Keratinocyte (primary cell): Measurements from ENCODE around the gene PDZD2.

Experiments used
- CTCF ChIP-seq, 3 experiments: IDR thresholded peaks in 1 of 3; conservative IDR thresholded peaks in 1 of 3; optimal IDR thresholded peaks in 1 of 3; 2 replicates in 2 of 3; 3 replicates in 1 of 3; pipeline versions ENCODE3 to v1.5.1; 2011; ENCODE audit warnings: low read length in 3 of 3, mild to moderate bottlenecking in 3 of 3, moderate library complexity in 2 of 3, control low read depth in 1 of 3, inconsistent platforms in 1 of 3; ENCODE audit not compliant: insufficient read depth in 2 of 3; ENCODE audit errors: extremely low read depth in 1 of 3
- EZH2 ChIP-seq: IDR thresholded peaks from one replicate; pipeline ENCODE4 v1.6.1; 2012; ENCODE audit warnings: inconsistent platforms, mild to moderate bottlenecking, low read length, moderate library complexity

GRCh38 chr5:31937226-31937625 is 298.3 kb downstream of the PDZD2 start:
- TF ChIP-seq CTCF (optimal IDR thresholded peaks at IDR 0.05 in 1 of 3, IDR thresholded peaks at IDR 0.05 in 1 of 3, conservative IDR thresholded peaks at IDR 0.05 in 1 of 3; ENCODE audit: extremely low read depth in 1 of 3, insufficient read depth in 2 of 3, low read length in 3 of 3) (no peak), EZH2 (no peak)
